ENCODE measurements around the gene SRC.

Gene SRC

GRCh38 chr20:37314617-37315016 lies 31.3 kb upstream of the SRC start:
- no peaks in the 10 kb centered on the region; the same call in 1 of the 2 replicates for H3F3A ChIP-seq (ENCODE audit: insufficient read depth, low read length)
- no peaks in the 10 kb centered on the region for H3K9me3 ChIP-seq (ENCODE audit: low read length)
- no peaks in the 10 kb centered on the region for H3K9me2 ChIP-seq (ENCODE audit: low read depth, low read length)
- H3K27ac ChIP-seq (ENCODE audit: low read depth, low read length, poor library complexity, severe bottlenecking) = no peak overlapping the region
- H3K4me3 ChIP-seq (ENCODE audit: low read depth, low read length, poor library complexity, severe bottlenecking) = no peak overlapping the region
- no peak for TF ChIP-seq CTCF (IDR thresholded peaks at IDR 0.05; ENCODE audit: low read length)
- TF ChIP-seq EZH2 (IDR thresholded peaks at IDR 0.05; ENCODE audit: borderline replicate concordance, low read length) = no peak
- no peaks in the 10 kb centered on the region for H3K27me3 ChIP-seq (ENCODE audit: insufficient read depth, low read length)
- H2AFZ ChIP-seq (ENCODE audit: low read length) = no peak overlapping the region
- no peaks in the 10 kb centered on the region for H4K20me1 ChIP-seq (ENCODE audit: insufficient read depth, low read length)
- peaks cover 22% of the 10 kb centered on the region for H3K4me1 ChIP-seq (ENCODE audit: insufficient read depth, low read length, severe bottlenecking)
- no peak overlapping the region for H3K9ac ChIP-seq (ENCODE audit: low read length)
- H3K79me2 ChIP-seq (ENCODE audit: insufficient read depth, low read length) = no peaks in the 10 kb centered on the region
- no peak overlapping the region for H3K4me2 ChIP-seq (ENCODE audit: low read length)
- H3K36me3 ChIP-seq (ENCODE audit: insufficient read depth, low read length) = peaks cover 11% of the 10 kb centered on the region; the same call in 1 of the 2 replicates

- Histone ChIP-seq H3K27me3 (ENCODE audit: insufficient read depth, low read length) (no peaks in the 10 kb centered on the region), H3F3A (ENCODE audit: insufficient read depth, low read length) (no peaks in the 10 kb centered on the region; the same call in 1 of the 2 replicates), H3K79me2 (ENCODE audit: insufficient read depth, low read length) (no peaks in the 10 kb centered on the region), H3K4me2 (ENCODE audit: low read length) (peak overlapping the region; percentile 53; the same call in 1 of the 2 replicates), H3K36me3 (ENCODE audit: insufficient read depth, low read length) (peaks cover 11% of the 10 kb centered on the region; the same call in 1 of the 2 replicates), H3K9me2 (ENCODE audit: low read depth, low read length) (no peaks in the 10 kb centered on the region), H3K4me1 (ENCODE audit: insufficient read depth, low read length, severe bottlenecking) (peaks cover 23% of the 10 kb centered on the region), H3K9me3 (ENCODE audit: low read length) (no peaks in the 10 kb centered on the region), H4K20me1 (ENCODE audit: insufficient read depth, low read length) (no peaks in the 10 kb centered on the region), H3K4me3 (ENCODE audit: low read depth, low read length, poor library complexity, severe bottlenecking) (no peak overlapping the region), H2AFZ (ENCODE audit: low read length) (no peak overlapping the region), H3K9ac (ENCODE audit: low read length) (no peak overlapping the region), H3K27ac (ENCODE audit: low read depth, low read length, poor library complexity, severe bottlenecking) (peak overlapping the region; percentile 86)
- TF ChIP-seq EZH2 (IDR thresholded peaks at IDR 0.05; ENCODE audit: borderline replicate concordance, low read length) (no peak), CTCF (IDR thresholded peaks at IDR 0.05; ENCODE audit: low read length) (no peak)
Observed at GRCh38 chr20:37315021-37315451, 30.9 kb upstream of the SRC start.

DNA sequence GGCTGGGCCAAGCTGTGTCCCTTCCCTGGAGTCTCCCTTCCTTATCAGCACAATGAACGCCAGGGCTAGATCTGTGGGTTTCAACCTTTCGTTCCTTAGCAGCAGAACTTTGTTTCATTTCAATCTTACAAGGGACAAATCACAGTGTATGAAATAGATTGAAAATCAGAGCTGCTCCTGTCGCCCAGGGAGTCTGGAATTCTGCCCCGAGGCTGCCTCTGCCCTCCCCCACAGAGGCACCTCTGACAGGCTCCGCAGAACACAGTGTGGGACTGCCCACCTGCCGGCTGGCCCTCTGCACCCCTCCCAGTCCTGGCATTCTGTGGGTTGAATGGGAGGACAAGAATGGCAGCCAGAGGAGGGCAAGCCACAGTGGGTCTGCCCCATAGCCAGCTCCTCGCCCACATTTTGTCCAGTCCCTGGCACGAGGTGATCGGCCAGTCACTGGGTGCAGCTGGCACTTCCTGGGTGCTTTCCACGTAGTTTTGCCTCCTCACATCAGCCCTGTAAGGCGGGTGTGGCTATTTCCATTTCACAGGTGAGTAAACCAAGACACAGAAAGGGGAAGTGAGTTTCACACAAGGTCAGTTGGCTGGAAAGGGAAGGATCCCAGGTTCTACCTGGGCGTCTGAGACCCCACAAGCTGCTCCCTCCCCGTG lies 30.4 kb upstream of the SRC start:
- H3K79me2 ChIP-seq (ENCODE audit: insufficient read depth, low read length) = no peaks in the 10 kb centered on the region
- no peak overlapping the region for H2AFZ ChIP-seq (ENCODE audit: low read length)
- H3K4me2 ChIP-seq (ENCODE audit: low read length) = peak overlapping the region; percentile 53
- H3K4me3 ChIP-seq (ENCODE audit: low read depth, low read length, poor library complexity, severe bottlenecking) = no peak overlapping the region
- peak overlapping the region; percentile 10; the same call in 1 of the 2 replicates for H3K9ac ChIP-seq (ENCODE audit: low read length)
- TF ChIP-seq CTCF (IDR thresholded peaks at IDR 0.05; ENCODE audit: low read length) (no peak), EZH2 (IDR thresholded peaks at IDR 0.05; ENCODE audit: borderline replicate concordance, low read length) (no peak)
- H3K4me1 ChIP-seq (ENCODE audit: insufficient read depth, low read length, severe bottlenecking) = peaks cover 29% of the 10 kb centered on the region
- peak overlapping the region; percentile 86 for H3K27ac ChIP-seq (ENCODE audit: low read depth, low read length, poor library complexity, severe bottlenecking)
- no peaks in the 10 kb centered on the region for H3K9me3 ChIP-seq (ENCODE audit: low read length)
- H4K20me1 ChIP-seq (ENCODE audit: insufficient read depth, low read length) = no peaks in the 10 kb centered on the region
- no peaks in the 10 kb centered on the region for H3K9me2 ChIP-seq (ENCODE audit: low read depth, low read length)
- H3K27me3 ChIP-seq (ENCODE audit: insufficient read depth, low read length) = no peaks in the 10 kb centered on the region
- H3F3A ChIP-seq (ENCODE audit: insufficient read depth, low read length) = no peaks in the 10 kb centered on the region; the same call in 1 of the 2 replicates
- H3K36me3 ChIP-seq (ENCODE audit: insufficient read depth, low read length) = peaks cover 11% of the 10 kb centered on the region; the same call in 1 of the 2 replicates

All from OCI-LY1 (cell line).